ENCODE data around the gene FNDC5. TPM values are rescaled to one million over a fixed set of nuclear protein-coding genes. Genes with fewer than 3 reads are reported as not detected.

Gene FNDC5
- total and polyA plus RNA-seq, 2 of the 13 experiments (the other 11 are each of a cell fraction or from before 2014, with no cell fraction given) = 1.4 to 3.1 TPM

GRCh38 chr1:32906654-32907053 is 35.9 kb upstream of the FNDC5 start:
- CTCF ChIA-PET (ENCODE audit: low intra/inter-chr PET ratio, low total read pairs) = no interaction called here
- TF ChIP-seq MAFF (IDR thresholded peaks at IDR 0.05; ENCODE audit: low read depth, low read length) (no peak), FOXA3 (CRISPR knock-in tag; IDR thresholded peaks at IDR 0.05) (no peak), ZBTB4 (CRISPR knock-in tag; IDR thresholded peaks at IDR 0.05; ENCODE audit: borderline replicate concordance) (no peak), PRDM15 (CRISPR knock-in tag; IDR thresholded peaks at IDR 0.05) (no peak), NR1H2 (CRISPR knock-in tag; IDR thresholded peaks at IDR 0.05; ENCODE audit: borderline replicate concordance, low read depth) (no peak), HMGA1 (CRISPR knock-in tag; conservative IDR thresholded peaks at IDR 0.05) (no peak), ZNF225 (CRISPR knock-in tag; IDR thresholded peaks at IDR 0.05) (no peak), CTCF (CRISPR knock-in tag; IDR thresholded peaks at IDR 0.05) (no peak), HDAC6 (IDR thresholded peaks at IDR 0.05; ENCODE audit: low read depth, low read length) (no peak), SMARCC2 (IDR thresholded peaks at IDR 0.05) (no peak), ZNF878 (CRISPR knock-in tag; IDR thresholded peaks at IDR 0.05) (no peak), ZNF841 (CRISPR knock-in tag; IDR thresholded peaks at IDR 0.05; ENCODE audit: borderline replicate concordance) (no peak)
- TF ChIP-seq, protein P1, sequence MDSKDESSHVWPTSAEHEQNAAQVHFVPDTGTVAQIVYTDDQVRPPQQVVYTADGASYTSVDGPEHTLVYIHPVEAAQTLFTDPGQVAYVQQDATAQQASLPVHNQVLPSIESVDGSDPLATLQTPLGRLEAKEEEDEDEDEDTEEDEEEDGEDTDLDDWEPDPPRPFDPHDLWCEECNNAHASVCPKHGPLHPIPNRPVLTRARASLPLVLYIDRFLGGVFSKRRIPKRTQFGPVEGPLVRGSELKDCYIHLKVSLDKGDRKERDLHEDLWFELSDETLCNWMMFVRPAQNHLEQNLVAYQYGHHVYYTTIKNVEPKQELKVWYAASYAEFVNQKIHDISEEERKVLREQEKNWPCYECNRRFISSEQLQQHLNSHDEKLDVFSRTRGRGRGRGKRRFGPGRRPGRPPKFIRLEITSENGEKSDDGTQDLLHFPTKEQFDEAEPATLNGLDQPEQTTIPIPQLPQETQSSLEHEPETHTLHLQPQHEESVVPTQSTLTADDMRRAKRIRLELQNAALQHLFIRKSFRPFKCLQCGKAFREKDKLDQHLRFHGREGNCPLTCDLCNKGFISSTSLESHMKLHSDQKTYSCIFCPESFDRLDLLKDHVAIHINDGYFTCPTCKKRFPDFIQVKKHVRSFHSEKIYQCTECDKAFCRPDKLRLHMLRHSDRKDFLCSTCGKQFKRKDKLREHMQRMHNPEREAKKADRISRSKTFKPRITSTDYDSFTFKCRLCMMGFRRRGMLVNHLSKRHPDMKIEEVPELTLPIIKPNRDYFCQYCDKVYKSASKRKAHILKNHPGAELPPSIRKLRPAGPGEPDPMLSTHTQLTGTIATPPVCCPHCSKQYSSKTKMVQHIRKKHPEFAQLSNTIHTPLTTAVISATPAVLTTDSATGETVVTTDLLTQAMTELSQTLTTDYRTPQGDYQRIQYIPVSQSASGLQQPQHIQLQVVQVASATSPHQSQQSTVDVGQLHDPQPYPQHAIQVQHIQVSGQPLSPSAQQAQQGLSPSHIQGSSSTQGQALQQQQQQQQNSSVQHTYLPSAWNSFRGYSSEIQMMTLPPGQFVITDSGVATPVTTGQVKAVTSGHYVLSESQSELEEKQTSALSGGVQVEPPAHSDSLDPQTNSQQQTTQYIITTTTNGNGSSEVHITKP (CRISPR knock-in tag; IDR thresholded peaks at IDR 0.05; ENCODE audit: low read depth) = no peak

More at GRCh38 chr1:32906654-32907053, 35.9 kb upstream of the FNDC5 start:
- Histone ChIP-seq H3K36me3 (replicated peaks in 1 of 2; ENCODE audit: control insufficient read depth in 1 of 2, insufficient read depth in 2 of 2, low read length in 2 of 2) (no peaks in the 10 kb centered on the region), H3K27ac (ENCODE audit: extremely low read length, insufficient read depth, low read length) (no peak overlapping the region), H3K9ac (ENCODE audit: insufficient read depth, low read depth, low read length) (no peak overlapping the region), H3K9me3 (ENCODE audit: low read length) (no peaks in the 10 kb centered on the region), H2AFZ (ENCODE audit: low read length) (no peak overlapping the region), H4K20me1 (ENCODE audit: insufficient read depth, low read length) (no peaks in the 10 kb centered on the region), H3K4me3 (replicated peaks in 1 of 3; ENCODE audit: insufficient read depth in 1 of 3, low read depth in 2 of 3, low read length in 3 of 3) (no peak overlapping the region), H3K4me2 (ENCODE audit: low read depth, low read length) (no peak overlapping the region), H3K79me2 (ENCODE audit: insufficient read depth, low read length) (no peaks in the 10 kb centered on the region), H3K27me3 (ENCODE audit: control insufficient read depth in 1 of 2, insufficient read depth in 2 of 2, low read length in 2 of 2) (peaks cover 0 to 15% of the 10 kb centered on the region in 2 experiments; a peak in 4 of 5 replicates), H3K4me1 (ENCODE audit: insufficient read depth, low read length) (0 out of 2 replicates have a peak, but pooled peaks cover 7% of the 10 kb centered on the region)
- no TSS peak for BruUV-seq (replicated peaks)
- intact Hi-C loops (cut with micrococcal nuclease; ENCODE audit: unreplicated experiment) (no loop called here), in situ Hi-C loops (cut with HindIII; ENCODE audit: extremely low pct_ligation_motif_present, low pct_unique_long_range_greater_than_20kb) (no loop called here)
- ATAC-seq = peak; percentile 57; the same call in 2 of the 3 replicates
- 34% methylated on average over 7 of the region's 7 CpGs for WGBS (ENCODE audit: low lambda C conversion rate)
- no peak for FAIRE-seq
- POLR2A ChIA-PET = no interaction called here
- no peak for DNase-seq (ENCODE audit: low spot score)
